Trophoblast cell (in vitro differentiated cells and primary cell): Measurements from ENCODE around the gene RBM17.
"Not testable (repeated sequence)": the region's sequence is repeated elsewhere in the genome, so short reads cannot be mapped to it uniquely, and the experiment has no call there.

ENCODE experiments used
- DNase-seq, 2 donors: peaks; one replicate each; pipeline ENCODE4 v3.0.0-alpha.2; 2016
- H2AFZ ChIP-seq: 2 replicates; pipeline ENCODE4 v1.6.1; 2013; ENCODE audit warnings: low read length, moderate library complexity, mild to moderate bottlenecking; ENCODE audit not compliant: insufficient read depth, poor library complexity
- H2AK5ac ChIP-seq: 2 replicates; pipeline ENCODE4 v1.6.1; 2013; ENCODE audit warnings: mild to moderate bottlenecking, low read length
- H2BK120ac ChIP-seq: 2 replicates; pipeline ENCODE4 v1.6.1; 2013; ENCODE audit warnings: low read length, mild to moderate bottlenecking, moderate library complexity; ENCODE audit not compliant: insufficient read depth, poor library complexity
- H2BK12ac ChIP-seq: 2 replicates; pipeline ENCODE4 v1.6.1; 2013; ENCODE audit warnings: mild to moderate bottlenecking, low read length, moderate library complexity
- H2BK5ac ChIP-seq: 2 replicates; pipeline ENCODE4 v1.6.1; 2013; ENCODE audit warnings: low read length, low read depth, moderate library complexity, mild to moderate bottlenecking; ENCODE audit not compliant: poor library complexity
- H3K14ac ChIP-seq: 2 replicates; pipeline ENCODE4 v1.6.1; 2013; ENCODE audit warnings: mild to moderate bottlenecking, low read length
- H3K18ac ChIP-seq: 2 replicates; pipeline ENCODE4 v1.6.1; 2013; ENCODE audit warnings: mild to moderate bottlenecking, low read length
- H3K23ac ChIP-seq: 2 replicates; pipeline ENCODE4 v1.6.1; 2013; ENCODE audit warnings: low read length
- H3K27ac ChIP-seq: 2 replicates; pipeline ENCODE4 v1.5.1; 2013; ENCODE audit warnings: low read depth, mild to moderate bottlenecking, inconsistent platforms, low read length, moderate library complexity
- H3K27me3 ChIP-seq: 2 replicates; pipeline ENCODE4 v1.6.1; 2013; ENCODE audit warnings: inconsistent platforms, mild to moderate bottlenecking, low read length, moderate library complexity; ENCODE audit not compliant: insufficient read depth
- H3K36me3 ChIP-seq, 2 experiments: 1 replicate in 1 of 2; 2 replicates in 1 of 2; pipeline ENCODE4 v1.6.1; 2013; ENCODE audit warnings: low read length in 2 of 2, mild to moderate bottlenecking in 2 of 2, moderate library complexity in 1 of 2; ENCODE audit not compliant: insufficient read depth in 2 of 2, control insufficient read depth in 1 of 2
- H3K4ac ChIP-seq: 2 replicates; pipeline ENCODE4 v1.6.1; 2013; ENCODE audit warnings: low read depth, mild to moderate bottlenecking, low read length, moderate library complexity
- H3K4me1 ChIP-seq, 2 experiments: 1 replicate in 1 of 2; 2 replicates in 1 of 2; pipeline ENCODE4 v1.6.1; 2013; ENCODE audit warnings: low read length in 2 of 2, mild to moderate bottlenecking in 2 of 2, moderate library complexity in 1 of 2; ENCODE audit not compliant: insufficient read depth in 2 of 2, control insufficient read depth in 1 of 2
- H3K4me2 ChIP-seq: 2 replicates; pipeline ENCODE4 v1.6.1; 2013; ENCODE audit warnings: inconsistent platforms, mild to moderate bottlenecking, low read length, moderate library complexity
- H3K4me3 ChIP-seq: 2 replicates; pipeline ENCODE4 v1.5.1; 2013; ENCODE audit warnings: mild to moderate bottlenecking, low read depth, low read length, inconsistent platforms
- H3K79me1 ChIP-seq: one replicate; pipeline ENCODE4 v1.6.1; 2013; ENCODE audit warnings: low read length
- H3K79me2 ChIP-seq: 2 replicates; pipeline ENCODE4 v1.6.1; 2013; ENCODE audit warnings: low read length, mild to moderate bottlenecking; ENCODE audit not compliant: control insufficient read depth, insufficient read depth, poor library complexity
- H3K9ac ChIP-seq: 2 replicates; pipeline ENCODE4 v1.6.1; 2013; ENCODE audit warnings: mild to moderate bottlenecking, low read length
- H3K9me3 ChIP-seq: 2 replicates; pipeline ENCODE4 v1.6.1; 2013; ENCODE audit warnings: low read depth, mild to moderate bottlenecking, control low read depth, inconsistent platforms, low read length; ENCODE audit not compliant: insufficient read depth
- H4K12ac ChIP-seq: 2 replicates; pipeline ENCODE4 v1.6.1; 2013; ENCODE audit warnings: low read depth, mild to moderate bottlenecking, low read length, moderate library complexity
- H4K8ac ChIP-seq: 2 replicates; pipeline ENCODE4 v1.6.1; 2013; ENCODE audit warnings: low read depth, mild to moderate bottlenecking, low read length, moderate library complexity
- H4K91ac ChIP-seq: one replicate; pipeline ENCODE4 v1.6.1; 2013; ENCODE audit warnings: low read depth, mild to moderate bottlenecking, low read length, moderate library complexity
- WGBS: extraction: QIAGEN DNeasy Blood & Tissue Kit; methylation state at CpG from one replicate; pipeline ENCODE4 v1.1.7; 2013; ENCODE audit warnings: missing lambda C conversion rate; ENCODE audit not compliant: insufficient read length, insufficient coverage; ENCODE audit errors: extremely low coverage; 5-methylcytosine and 5-hydroxymethylcytosine counted together

The RBM17 gene

GRCh38 chr10:6140141-6140841 is 51.5 kb downstream of the RBM17 start:
- no CpG with 5 or more reads among the region's 28 CpGs for WGBS
- Histone ChIP-seq H3K14ac (no peak overlapping the region), H4K91ac (no peak overlapping the region)

GRCh38 chr10:6140965-6141295 is 52.1 kb downstream of the RBM17 start:
- Histone ChIP-seq H3K4me2 (no peak overlapping the region), H2BK5ac (no peak overlapping the region)
- WGBS = no CpG with 5 or more reads among the region's 8 CpGs

More at GRCh38 chr10:6140141-6140841, 51.5 kb downstream of the RBM17 start:
- Histone ChIP-seq H3K4me1 (peaks cover 0 to 3% of the 10 kb centered on the region in 2 experiments), H3K23ac (no peak overlapping the region), H2AK5ac (no peak overlapping the region), H3K4ac (no peak overlapping the region), H3K27ac (no peak overlapping the region), H4K12ac (no peak overlapping the region), H2BK5ac (no peak overlapping the region), H3K79me1 (peaks cover 8% of the 10 kb centered on the region), H2AFZ (no peak overlapping the region), H2BK12ac (no peak overlapping the region), H3K4me2 (no peak overlapping the region), H2BK120ac (no peak overlapping the region), H3K18ac (no peak overlapping the region), H3K79me2 (peaks cover 5% of the 10 kb centered on the region), H3K27me3 (no peaks in the 10 kb centered on the region), H3K4me3 (no peak overlapping the region), H3K9ac (no peak overlapping the region), H3K36me3 (no peaks in the 10 kb centered on the region), H3K9me3 (no peaks in the 10 kb centered on the region), H4K8ac (no peak overlapping the region)
- no peak for DNase-seq

GRCh38 chr10:6141296-6142151 is 52.7 kb downstream of the RBM17 start:
- peaks cover 8 to 12% of the 10 kb centered on the region in 2 experiments for H3K4me1 ChIP-seq
- H3K79me2 ChIP-seq = peaks cover 5% of the 10 kb centered on the region
- no peak overlapping the region for H2BK12ac ChIP-seq
- H2BK5ac ChIP-seq = no peak overlapping the region
- no peak overlapping the region for H3K14ac ChIP-seq
- no peak overlapping the region for H4K91ac ChIP-seq
- H3K36me3 ChIP-seq = no peaks in the 10 kb centered on the region
- H3K23ac ChIP-seq = no peak overlapping the region
- no peaks in the 10 kb centered on the region for H3K27me3 ChIP-seq
- H3K9ac ChIP-seq = no peak overlapping the region
- H3K27ac ChIP-seq = no peak overlapping the region
- WGBS = no CpG with 5 or more reads among the region's 30 CpGs
- H3K4me2 ChIP-seq = no peak overlapping the region
- no peak overlapping the region for H2BK120ac ChIP-seq
- no peak overlapping the region for H3K18ac ChIP-seq
- no peak overlapping the region for H2AFZ ChIP-seq
- no peak overlapping the region for H4K8ac ChIP-seq
- no peak overlapping the region for H4K12ac ChIP-seq
- no peak overlapping the region for H3K4me3 ChIP-seq
- no peaks in the 10 kb centered on the region for H3K9me3 ChIP-seq
- no peak overlapping the region for H2AK5ac ChIP-seq
- H3K79me1 ChIP-seq = peaks cover 9% of the 10 kb centered on the region
- peak in 1 of 2 donors; percentile 70 for DNase-seq
- H3K4ac ChIP-seq = no peak overlapping the region

More at GRCh38 chr10:6140965-6141295, 52.1 kb downstream of the RBM17 start:
- Histone ChIP-seq H4K8ac (no peak overlapping the region), H2BK120ac (no peak overlapping the region), H3K18ac (no peak overlapping the region), H3K36me3 (no peaks in the 10 kb centered on the region), H3K23ac (no peak overlapping the region), H3K79me1 (peaks cover 9% of the 10 kb centered on the region), H3K79me2 (peaks cover 5% of the 10 kb centered on the region), H2BK12ac (no peak overlapping the region), H3K27me3 (no peaks in the 10 kb centered on the region), H3K27ac (no peak overlapping the region), H2AK5ac (no peak overlapping the region), H4K12ac (no peak overlapping the region), H3K4ac (no peak overlapping the region), H3K9ac (no peak overlapping the region), H2AFZ (no peak overlapping the region), H4K91ac (no peak overlapping the region), H3K4me3 (no peak overlapping the region), H3K14ac (no peak overlapping the region), H3K9me3 (no peaks in the 10 kb centered on the region), H3K4me1 (peaks cover 4 to 7% of the 10 kb centered on the region in 2 experiments)
- no peak for DNase-seq

GRCh38 chr10:6142186-6142585 is 53.4 kb downstream of the RBM17 start:
- not testable (repeated sequence) for H3K4me3 ChIP-seq, H3K79me2 ChIP-seq, H4K8ac ChIP-seq, DNase-seq, H3K4me2 ChIP-seq, H3K36me3 ChIP-seq, H3K9ac ChIP-seq, H3K4ac ChIP-seq, H2AFZ ChIP-seq, H4K91ac ChIP-seq, H2BK12ac ChIP-seq, H4K12ac ChIP-seq, H3K23ac ChIP-seq, H3K14ac ChIP-seq, H2BK120ac ChIP-seq, H3K18ac ChIP-seq, H3K27me3 ChIP-seq, H3K27ac ChIP-seq, H2BK5ac ChIP-seq, H3K9me3 ChIP-seq, H2AK5ac ChIP-seq, H3K79me1 ChIP-seq
- WGBS = no CpG with 5 or more reads among the region's 7 CpGs
- peaks cover 8 to 12% of the 10 kb centered on the region in 2 experiments for H3K4me1 ChIP-seq
